ENCODE results near the gene VPS52.

Gene VPS52

GRCh38 chr6:33317669-33318425 is 46.2 kb upstream of the VPS52 start, which contains the start of gene ZBTB22:
ZBTB22 (minus strand) TSS chr6:33317744; CDS start chr6:33316916, 828 bp downstream.
- peak; percentile 82 for ATAC-seq
- TF ChIP-seq TSHZ2 (CRISPR knock-in tag; IDR thresholded peaks at IDR 0.05) (no peak), RARB (CRISPR knock-in tag; IDR thresholded peaks at IDR 0.05) (no peak), POU6F1 (CRISPR knock-in tag; IDR thresholded peaks at IDR 0.05; ENCODE audit: borderline replicate concordance, low read depth) (no peak), ZNF8 (CRISPR knock-in tag; IDR thresholded peaks at IDR 0.05) (no peak), SNAI2 (CRISPR knock-in tag; IDR thresholded peaks at IDR 0.05) (no peak), ESRRG (CRISPR knock-in tag; IDR thresholded peaks at IDR 0.05) (no peak), GLIS3 (CRISPR knock-in tag; IDR thresholded peaks at IDR 0.05) (no peak)

- no peak for TF ChIP-seq ISL1 (CRISPR knock-in tag; IDR thresholded peaks at IDR 0.05)
Observed at GRCh38 chr6:33317419-33317668, 45.7 kb upstream of the VPS52 start.

GRCh38 chr6:33316603-33317418 is 45.1 kb upstream of the VPS52 start:
- ATAC-seq, result no peak

More at GRCh38 chr6:33317419-33317668, 45.7 kb upstream of the VPS52 start:
- no peak for ATAC-seq

GRCh38 chr6:33315793-33316602 is 44.3 kb upstream of the VPS52 start:
- ATAC-seq, result no peak
- TF ChIP-seq ZFP30 (CRISPR knock-in tag; IDR thresholded peaks at IDR 0.05) (no peak), TCF4 (CRISPR knock-in tag; IDR thresholded peaks at IDR 0.05; ENCODE audit: borderline replicate concordance) (no peak), CSRNP3 (CRISPR knock-in tag; IDR thresholded peaks at IDR 0.05) (no peak), TSHZ2 (CRISPR knock-in tag; IDR thresholded peaks at IDR 0.05) (no peak), ZNF565 (CRISPR knock-in tag; conservative IDR thresholded peaks at IDR 0.05; ENCODE audit: low read depth) (no peak), SNAI2 (CRISPR knock-in tag; IDR thresholded peaks at IDR 0.05) (no peak), PPARA (CRISPR knock-in tag; IDR thresholded peaks at IDR 0.05; ENCODE audit: borderline replicate concordance) (no peak), BACH2 (CRISPR knock-in tag; IDR thresholded peaks at IDR 0.05; ENCODE audit: borderline replicate concordance) (no peak), ZC3H10 (CRISPR knock-in tag; IDR thresholded peaks at IDR 0.05) (no peak), TOX (CRISPR knock-in tag; IDR thresholded peaks at IDR 0.05; ENCODE audit: borderline replicate concordance) (no peak), CREB5 (CRISPR knock-in tag; IDR thresholded peaks at IDR 0.05; ENCODE audit: low read depth) (no peak), CSDC2 (CRISPR knock-in tag; IDR thresholded peaks at IDR 0.05) (no peak), ESRRG (CRISPR knock-in tag; IDR thresholded peaks at IDR 0.05) (no peak), ISL1 (CRISPR knock-in tag; IDR thresholded peaks at IDR 0.05) (no peak), PATZ1 (CRISPR knock-in tag; IDR thresholded peaks at IDR 0.05; ENCODE audit: borderline replicate concordance) (no peak), ZNF70 (CRISPR knock-in tag; IDR thresholded peaks at IDR 0.05) (no peak)

More at GRCh38 chr6:33316603-33317418, 45.1 kb upstream of the VPS52 start:
- peak; percentile 33; the same call in 1 of the 2 replicates for TF ChIP-seq ZNF70 (CRISPR knock-in tag; IDR thresholded peaks at IDR 0.05)
- TF ChIP-seq SNAI2 (CRISPR knock-in tag; IDR thresholded peaks at IDR 0.05), result no peak
